Lower lobe of right lung (tissue), 2 donors: ENCODE data around the gene GMNC. TPM values are rescaled to one million over a fixed set of nuclear protein-coding genes. Genes with fewer than 3 reads are reported as not detected.
"Not testable (repeated sequence)": the region's sequence is repeated elsewhere in the genome, so short reads cannot be mapped to it uniquely, and the experiment has no call there.

Experiments used
- ATAC-seq, 2 donors: fragments of 200-7000 bp; cut with Tn5 transposase; one replicate each; pipeline ENCODE4 v1.9.1; 2020 to 2022; ENCODE audit warnings: mild to moderate bottlenecking in 2 of 2, moderate library complexity in 2 of 2
- DNase-seq: peaks from one replicate; pipeline ENCODE4 v3.0.0-alpha.2; 2020
- H3K27ac ChIP-seq: fragments of 200-600 bp; one replicate; pipeline ENCODE4 v1.8.0; 2022
- H3K27me3 ChIP-seq: fragments of 200-600 bp; one replicate; pipeline ENCODE4 v1.8.0; 2022; ENCODE audit warnings: low read depth
- H3K36me3 ChIP-seq: fragments of 200-600 bp; one replicate; pipeline ENCODE4 v1.8.0; 2022; ENCODE audit warnings: mild to moderate bottlenecking
- H3K4me1 ChIP-seq: fragments of 200-600 bp; one replicate; pipeline ENCODE4 v1.8.0; 2022
- H3K4me3 ChIP-seq: fragments of 200-600 bp; one replicate; pipeline ENCODE4 v1.8.0; 2022; ENCODE audit warnings: mild to moderate bottlenecking
- H3K9me3 ChIP-seq: fragments of 200-600 bp; one replicate; pipeline ENCODE4 v1.8.0; 2022
- intact Hi-C: fragments of 100-400 bp; cut with DNase I; formaldehyde crosslinking; loops from one replicate; pipeline ENCODE4 v1.11.0; 2022
- total RNA-seq: library from RNA; stranded (reverse); fragmentation: NEBNext Ultra II Directional; extraction: Animal tissue kit (Norgen Biotek cat#: 25700); gene quantifications from one replicate; pipeline ENCODE4 v1.2.1, GENCODE V29; 2021
- TF ChIP-seq, protein P1 (sequence below): fragments of 200-600 bp; IDR thresholded peaks from one replicate; pipeline ENCODE4 v1.8.0; 2022; ENCODE audit warnings: antibody characterized with exemption, mild to moderate bottlenecking
- donor health status: DM: no; HTN: yes; CAD: no; lungs with severe emphysema.

GMNC gene
- total RNA-seq, 1 donor from 2014 or later, result not detected

DNA sequence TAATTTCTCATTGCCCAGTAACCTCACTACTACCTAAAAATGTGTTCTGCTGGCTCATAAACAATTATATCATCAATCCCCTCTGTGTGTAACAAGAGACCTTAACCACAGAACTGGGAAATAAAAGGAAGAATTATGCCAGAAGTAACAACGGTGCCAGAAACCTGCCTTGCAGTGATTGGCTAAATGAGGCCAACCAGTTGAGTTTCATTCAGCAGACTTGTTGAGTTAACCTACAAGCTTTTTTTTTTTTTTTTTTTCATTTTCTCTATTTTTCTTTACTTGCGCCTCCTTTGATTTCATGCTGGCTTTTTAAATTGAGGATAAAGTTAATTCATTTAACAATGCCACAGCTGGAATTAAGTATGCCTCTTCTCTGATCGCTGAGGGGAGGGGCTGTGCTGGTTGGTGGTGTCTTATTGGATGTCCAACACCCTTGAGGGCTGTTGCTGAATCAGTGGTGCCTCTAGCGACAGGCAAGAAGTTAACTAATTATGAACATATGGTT is 30.0 kb upstream of the GMNC start:
- DNase-seq (no peak), ATAC-seq (no peak)
- H3K27ac ChIP-seq, result no peak overlapping the region
- no peaks in the 10 kb centered on the region for H3K27me3 ChIP-seq
- intact Hi-C loops, result no loop called here
- H3K9me3 ChIP-seq, result peaks cover 6% of the 10 kb centered on the region
- TF ChIP-seq, protein P1, sequence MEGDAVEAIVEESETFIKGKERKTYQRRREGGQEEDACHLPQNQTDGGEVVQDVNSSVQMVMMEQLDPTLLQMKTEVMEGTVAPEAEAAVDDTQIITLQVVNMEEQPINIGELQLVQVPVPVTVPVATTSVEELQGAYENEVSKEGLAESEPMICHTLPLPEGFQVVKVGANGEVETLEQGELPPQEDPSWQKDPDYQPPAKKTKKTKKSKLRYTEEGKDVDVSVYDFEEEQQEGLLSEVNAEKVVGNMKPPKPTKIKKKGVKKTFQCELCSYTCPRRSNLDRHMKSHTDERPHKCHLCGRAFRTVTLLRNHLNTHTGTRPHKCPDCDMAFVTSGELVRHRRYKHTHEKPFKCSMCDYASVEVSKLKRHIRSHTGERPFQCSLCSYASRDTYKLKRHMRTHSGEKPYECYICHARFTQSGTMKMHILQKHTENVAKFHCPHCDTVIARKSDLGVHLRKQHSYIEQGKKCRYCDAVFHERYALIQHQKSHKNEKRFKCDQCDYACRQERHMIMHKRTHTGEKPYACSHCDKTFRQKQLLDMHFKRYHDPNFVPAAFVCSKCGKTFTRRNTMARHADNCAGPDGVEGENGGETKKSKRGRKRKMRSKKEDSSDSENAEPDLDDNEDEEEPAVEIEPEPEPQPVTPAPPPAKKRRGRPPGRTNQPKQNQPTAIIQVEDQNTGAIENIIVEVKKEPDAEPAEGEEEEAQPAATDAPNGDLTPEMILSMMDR, result no peak
- no peaks in the 10 kb centered on the region for H3K4me1 ChIP-seq
- no peaks in the 10 kb centered on the region for H3K36me3 ChIP-seq
- H3K4me3 ChIP-seq, result no peak overlapping the region

DNA sequence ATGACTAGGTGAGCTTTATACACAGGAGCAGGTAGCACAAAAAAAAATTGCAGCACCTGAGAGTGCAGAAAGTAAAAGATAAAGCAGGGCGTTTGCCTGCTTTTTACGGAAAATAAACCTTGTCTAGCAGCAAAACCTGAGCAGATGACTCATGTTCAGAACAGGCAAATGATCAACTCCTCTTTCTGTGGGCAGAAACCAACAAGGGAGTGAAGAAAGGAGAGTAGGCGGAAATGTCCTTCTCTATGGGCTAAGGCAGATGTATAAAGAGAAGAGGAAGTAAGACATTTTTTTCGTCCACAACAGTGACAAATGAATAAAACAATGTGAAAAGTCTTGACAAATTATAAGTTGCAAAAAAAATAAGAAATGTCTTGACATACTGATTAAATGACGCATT is 24.5 kb upstream of the GMNC start:
- ATAC-seq (no peak), DNase-seq (no peak)
- H3K27ac ChIP-seq, result no peak overlapping the region
- intact Hi-C loops, result no loop called here
- H3K36me3 ChIP-seq, result no peaks in the 10 kb centered on the region
- TF ChIP-seq, protein P1, result no peak
- no peak overlapping the region for H3K4me3 ChIP-seq
- H3K27me3 ChIP-seq, result no peaks in the 10 kb centered on the region
- H3K4me1 ChIP-seq, result no peaks in the 10 kb centered on the region
- H3K9me3 ChIP-seq, result no peaks in the 10 kb centered on the region

DNA sequence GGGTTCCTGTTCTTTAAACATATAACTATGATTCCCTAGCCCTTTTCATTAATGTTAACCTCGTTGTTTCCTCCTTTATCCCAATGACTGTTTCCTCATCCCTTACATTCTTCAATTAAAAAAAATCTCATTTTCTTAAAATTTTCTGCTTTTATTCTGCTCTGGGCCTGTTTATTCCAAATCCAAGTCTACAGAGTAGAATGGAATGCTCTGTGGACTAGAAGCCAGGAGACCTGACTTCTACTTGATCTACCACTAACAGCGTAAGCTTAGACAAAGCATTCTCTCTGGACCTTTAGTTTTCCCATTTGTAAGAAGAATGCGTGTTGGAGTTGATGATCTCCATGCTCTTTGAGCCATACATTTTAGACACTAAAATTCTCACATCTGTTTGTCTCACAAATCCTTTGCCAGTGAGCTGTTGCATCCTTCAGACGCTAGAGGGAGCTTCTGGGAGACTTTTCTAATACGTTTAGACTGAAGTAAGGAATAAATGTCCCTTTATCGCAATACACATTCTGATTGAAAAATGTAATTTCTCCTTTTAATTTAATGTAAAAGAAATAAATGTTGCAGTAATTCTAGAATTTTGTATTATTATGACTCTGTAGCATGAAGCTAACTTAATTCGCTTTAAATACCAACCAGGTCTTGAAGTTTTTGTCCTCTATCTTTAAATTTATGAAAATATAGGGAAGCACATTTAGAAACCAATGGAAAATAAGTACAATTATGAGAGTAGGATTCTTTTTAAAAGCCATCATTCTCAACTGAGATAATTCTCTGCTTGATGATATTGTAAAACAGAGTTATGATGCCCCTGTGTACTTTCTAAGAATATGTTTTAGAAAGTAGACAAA is 21.7 kb upstream of the GMNC start:
- Histone ChIP-seq H3K27ac (no peak overlapping the region), H3K36me3 (no peaks in the 10 kb centered on the region), H3K9me3 (no peaks in the 10 kb centered on the region), H3K4me1 (no peaks in the 10 kb centered on the region), H3K27me3 (no peaks in the 10 kb centered on the region), H3K4me3 (no peak overlapping the region)
- no peak for DNase-seq
- ATAC-seq, result peak in 1 of 2 donors; percentile 59
- intact Hi-C loops, result no loop called here
- TF ChIP-seq, protein P1, result peak; percentile 87

DNA sequence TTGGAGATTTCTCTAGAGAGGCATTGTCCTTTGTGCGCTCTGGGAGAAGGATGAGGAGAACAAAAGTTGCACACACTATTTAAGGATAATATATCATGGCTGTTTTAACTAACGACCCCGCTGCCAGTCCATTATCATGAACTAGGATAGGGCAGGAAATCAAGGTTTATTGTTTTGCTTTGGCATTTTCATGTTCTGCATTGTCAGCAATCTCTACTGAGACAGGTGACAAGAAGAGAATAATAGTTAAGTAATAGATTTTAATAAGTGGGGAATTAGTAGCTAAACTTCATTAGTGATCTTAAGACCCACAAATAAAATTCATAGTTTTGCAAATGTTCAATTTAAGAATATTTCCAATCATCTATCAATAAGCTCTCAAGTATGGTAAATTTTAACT is 20.6 kb upstream of the GMNC start:
- no peaks in the 10 kb centered on the region for H3K9me3 ChIP-seq
- no peaks in the 10 kb centered on the region for H3K27me3 ChIP-seq
- TF ChIP-seq, protein P1, result no peak
- no peaks in the 10 kb centered on the region for H3K36me3 ChIP-seq
- no peak overlapping the region for H3K27ac ChIP-seq
- ATAC-seq (no peak), DNase-seq (no peak)
- no peak overlapping the region for H3K4me3 ChIP-seq
- H3K4me1 ChIP-seq, result no peaks in the 10 kb centered on the region
- intact Hi-C loops, result no loop called here

DNA sequence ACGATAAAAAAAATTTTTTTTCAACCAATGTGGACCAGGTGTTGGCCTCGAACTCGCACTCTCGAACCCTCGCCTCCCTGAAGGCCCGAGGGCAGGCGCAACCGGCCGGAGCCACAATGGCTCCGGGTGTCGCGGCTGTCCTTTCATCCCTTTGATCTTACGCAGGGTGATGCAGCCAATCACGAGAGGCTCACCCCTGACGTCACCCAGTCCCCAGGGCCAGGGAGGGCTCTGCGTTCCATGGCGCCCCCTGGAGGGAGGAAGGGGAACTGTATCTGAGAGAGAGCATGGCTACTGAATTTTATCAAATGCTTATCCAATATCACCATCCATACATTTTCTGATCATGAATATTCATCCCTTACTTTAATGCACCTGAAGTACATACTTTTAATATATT is 15.4 kb upstream of the GMNC start:
- Histone ChIP-seq H3K9me3 (no peaks in the 10 kb centered on the region), H3K27ac (no peak overlapping the region), H3K4me1 (no peaks in the 10 kb centered on the region), H3K4me3 (no peak overlapping the region), H3K36me3 (no peaks in the 10 kb centered on the region), H3K27me3 (no peaks in the 10 kb centered on the region)
- intact Hi-C loops, result no loop called here
- TF ChIP-seq, protein P1, result peak; percentile 22
- no peak for DNase-seq
- no peak for ATAC-seq

DNA sequence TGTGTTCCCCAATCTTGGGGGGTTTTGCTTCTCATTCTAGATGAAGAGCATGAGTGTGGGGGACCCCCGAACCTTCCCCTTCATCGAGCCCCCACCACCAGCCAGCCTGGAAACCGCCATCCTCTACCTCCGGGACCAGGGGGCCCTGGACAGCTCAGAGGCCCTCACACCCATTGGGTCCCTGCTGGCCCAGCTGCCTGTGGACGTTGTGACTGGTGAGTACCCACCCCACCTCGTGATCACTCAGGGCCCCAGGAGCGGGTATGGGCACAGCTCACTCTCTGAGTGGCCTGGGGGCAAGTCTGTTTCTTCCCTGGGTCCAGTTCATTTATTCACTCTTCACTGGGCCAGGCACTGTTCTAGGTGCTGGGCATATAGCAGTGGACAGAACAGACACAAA is 13.9 kb upstream of the GMNC start:
- ATAC-seq, result peak in 1 of 2 donors; percentile 55
- H3K27me3 ChIP-seq, H3K4me1 ChIP-seq, H3K36me3 ChIP-seq, H3K9me3 ChIP-seq, H3K4me3 ChIP-seq, intact Hi-C loops, DNase-seq, H3K27ac ChIP-seq: not testable (repeated sequence)

DNA sequence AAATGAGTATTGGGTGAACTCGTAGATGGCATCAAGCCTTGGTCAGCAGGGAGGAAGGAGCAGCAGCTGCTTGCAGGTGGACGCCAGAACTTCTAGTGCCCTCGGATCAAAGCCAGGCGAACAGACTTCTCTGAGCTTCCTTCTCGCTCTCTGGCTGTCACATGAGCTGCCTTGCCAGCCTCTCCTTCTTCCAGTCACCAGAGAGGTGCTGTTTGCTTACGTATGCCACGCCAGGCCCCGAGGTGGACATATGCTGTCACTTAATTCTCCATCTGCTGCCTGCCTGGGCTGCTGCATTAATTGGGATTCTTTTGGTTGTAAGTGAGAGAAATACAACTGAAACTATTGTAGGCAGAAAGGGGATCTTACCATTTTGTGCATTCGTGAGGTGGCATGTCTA is 12.6 kb upstream of the GMNC start:
- H3K4me3 ChIP-seq, H3K27me3 ChIP-seq, H3K4me1 ChIP-seq, H3K36me3 ChIP-seq, DNase-seq, H3K27ac ChIP-seq, ATAC-seq, intact Hi-C loops, H3K9me3 ChIP-seq: not testable (repeated sequence)
